Endothelial cell of umbilical vein (primary cell): ENCODE data around the gene SUMO2. TPM values are rescaled to one million over a fixed set of nuclear protein-coding genes. Genes with fewer than 3 reads are reported as not detected.

Experiments used
- BruUV-seq: library from RNA; stranded (reverse); fragments of 400-500 nt; replicated peaks from 2 replicates; lab custom pipeline; 2021; lab: Mats Ljungman, UMichigan
- CTCF ChIA-PET: fragments of 300-600, 350-600 bp; sonication (Branson Sonifier 250); formaldehyde crosslinking; loops from one replicate; lab custom pipeline; 2021; ENCODE audit warnings: antibody characterized with exemption, inconsistent platforms; lab: Charles Lee
- POLR2A ChIA-PET: fragments of 300-600, 350-600 bp; sonication (Branson Sonifier 250); formaldehyde crosslinking; loops from one replicate; lab custom pipeline; 2021; ENCODE audit warnings: antibody characterized with exemption, inconsistent platforms; lab: Charles Lee
- DNase-seq: peaks from one replicate; pipeline ENCODE4 v3.0.0-alpha.2; 2011; ENCODE audit warnings: low read depth, low spot score
- FAIRE-seq: peaks from 2 replicates; lab custom pipeline; 2011; peaks lifted over from hg19 to GRCh38; lab: Jason Lieb, UNC
- H2AFZ ChIP-seq: 2 replicates; pipeline ENCODE4 v1.6.0; 2012; ENCODE audit warnings: low read depth, low read length, control low read depth, inconsistent platforms
- H3K27ac ChIP-seq: 2 replicates; pipeline ENCODE4 v1.5.1; 2011; ENCODE audit warnings: low read depth, mild to moderate bottlenecking, control low read depth, low read length, moderate library complexity; ENCODE audit not compliant: insufficient read depth
- H3K27me3 ChIP-seq, 2 experiments: 2 replicates each; pipeline versions ENCODE4 v1.6.0 to v1.6.1; 2011; ENCODE audit warnings: low read length in 2 of 2, mixed read lengths in 1 of 2; ENCODE audit not compliant: control insufficient read depth in 2 of 2, insufficient read depth in 2 of 2
- H3K36me3 ChIP-seq, 2 experiments: 2 replicates in 1 of 2; 3 replicates in 1 of 2; pipeline ENCODE4 v1.5.1; 2011; ENCODE audit warnings: low read length in 2 of 2, mild to moderate bottlenecking in 1 of 2, moderate library complexity in 1 of 2; ENCODE audit not compliant: control insufficient read depth in 2 of 2, insufficient read depth in 2 of 2; ENCODE audit errors: extremely low read depth in 1 of 2
- H3K4me1 ChIP-seq: 3 replicates; pipeline ENCODE4 v1.5.1; 2011; ENCODE audit warnings: mild to moderate bottlenecking, low read length; ENCODE audit not compliant: control insufficient read depth, insufficient read depth; ENCODE audit errors: extremely low read depth
- H3K4me2 ChIP-seq: 2 replicates; pipeline ENCODE4 v1.6.1; 2011; ENCODE audit warnings: low read length, control low read depth, mixed read lengths; ENCODE audit not compliant: insufficient read depth
- H3K4me3 ChIP-seq, 3 experiments: fragments of 200-600 bp in 1 of 3; sonication (generic), shearing (Covaris generic) in 1 of 3; replicated peaks in 1 of 3; 2 replicates each; pipeline ENCODE4 v1.5.1; 2011 to 2016; ENCODE audit warnings: control low read depth in 3 of 3, low read length in 3 of 3, mild to moderate bottlenecking in 2 of 3, inconsistent platforms in 1 of 3, low read depth in 1 of 3, moderate library complexity in 1 of 3; ENCODE audit not compliant: insufficient read depth in 1 of 3
- H3K79me2 ChIP-seq: 2 replicates; pipeline ENCODE4 v1.6.0; 2012; ENCODE audit warnings: low read length, inconsistent platforms; ENCODE audit not compliant: control insufficient read depth, insufficient read depth
- H3K9ac ChIP-seq: replicated peaks from 2 replicates; pipeline ENCODE3; 2011; ENCODE audit warnings: low read length, control low read depth; ENCODE audit not compliant: insufficient read depth; ENCODE audit errors: extremely low read depth
- H3K9me1 ChIP-seq: replicated peaks from 3 replicates; pipeline ENCODE4 v1.6.0; 2011; ENCODE audit warnings: mild to moderate bottlenecking, low read length; ENCODE audit not compliant: control insufficient read depth, insufficient read depth; ENCODE audit errors: extremely low read depth
- H3K9me3 ChIP-seq: replicated peaks from 2 replicates; pipeline ENCODE4 v1.5.1; 2012; ENCODE audit warnings: low read length, inconsistent platforms; ENCODE audit not compliant: control insufficient read depth, insufficient read depth
- H4K20me1 ChIP-seq: replicated peaks from 2 replicates; pipeline ENCODE3; 2011; ENCODE audit warnings: mild to moderate bottlenecking, low read length; ENCODE audit not compliant: control insufficient read depth, insufficient read depth; ENCODE audit errors: extremely low read depth
- CTCF ChIP-seq, 2 donors: IDR thresholded peaks; 1 replicate in 1 of 2; 2 replicates in 1 of 2; pipeline ENCODE4 v1.5.1; 2011; ENCODE audit warnings: low read length in 2 of 2, mild to moderate bottlenecking in 2 of 2, moderate library complexity in 2 of 2, control low read depth in 1 of 2, inconsistent platforms in 1 of 2, low read depth in 1 of 2; ENCODE audit not compliant: insufficient read depth in 1 of 2; ENCODE audit errors: extremely low read depth in 1 of 2
- EZH2 ChIP-seq: IDR thresholded peaks from 2 replicates; pipeline ENCODE4 v1.6.1; 2012; ENCODE audit warnings: borderline replicate concordance, low read depth, mild to moderate bottlenecking, moderate library complexity, low read length, inconsistent platforms; ENCODE audit not compliant: severe bottlenecking
- FOS ChIP-seq: IDR thresholded peaks from 2 replicates; pipeline ENCODE4 v1.6.1; 2011; ENCODE audit warnings: mild to moderate bottlenecking, low read length, moderate library complexity, borderline replicate concordance; ENCODE audit not compliant: insufficient read depth
- GATA2 ChIP-seq: IDR thresholded peaks from 2 replicates; pipeline ENCODE4 v1.7.0; 2011; ENCODE audit warnings: low read depth, mild to moderate bottlenecking, moderate library complexity, mixed read lengths, low read length; ENCODE audit not compliant: insufficient read length, insufficient read depth
- JUN ChIP-seq: IDR thresholded peaks from 2 replicates; pipeline ENCODE4 v1.6.1; 2011; ENCODE audit warnings: borderline replicate concordance, low read depth; ENCODE audit not compliant: insufficient read length, insufficient read depth
- MAX ChIP-seq: IDR thresholded peaks from 2 replicates; pipeline ENCODE4 v1.6.1; 2011; ENCODE audit not compliant: insufficient read depth, insufficient read length
- MYC ChIP-seq: IDR thresholded peaks from one replicate; pipeline ENCODE4 v1.6.1; 2011; ENCODE audit warnings: mild to moderate bottlenecking, low read depth, low read length
- POLR2A ChIP-seq: IDR thresholded peaks from 2 replicates; pipeline ENCODE4 v1.6.1; 2012; ENCODE audit warnings: low read depth, mild to moderate bottlenecking, control low read depth, low read length
- POLR2AphosphoS5 ChIP-seq: IDR thresholded peaks from 2 replicates; pipeline ENCODE4 v1.6.1; 2012; ENCODE audit warnings: low read depth, mild to moderate bottlenecking, control low read depth, low read length, moderate library complexity; ENCODE audit not compliant: insufficient read depth
- dilution Hi-C: fragments of 300-500 bp; cut with MboI; formaldehyde crosslinking; loops from one replicate; pipeline ENCODE4 v1.15.0; 2019; ENCODE audit warnings: low sequenced_read_pairs; ENCODE audit not compliant: extremely low pct_ligation_motif_present
- intact Hi-C: fragments of 100-400 bp; cut with micrococcal nuclease; formaldehyde crosslinking; loops from one replicate; pipeline ENCODE4 v1.10.0; 2022
- polyA plus RNA-seq, 4 experiments: library from polyadenylated mRNA; depleted of rRNA in 3 of 4; stranded (reverse) in 3 of 4; unstranded in 1 of 4; fragments of >200 nt; gene quantifications; 2 replicates each; pipeline versions ENCODE4 v1.2.1 to v1.2.3, GENCODE V29; 2011 to 2012; ENCODE audit warnings: missing spikeins in 1 of 4
- total RNA-seq: library from RNA; stranded (reverse); gene quantifications from 2 replicates; pipeline ENCODE4 v1.2.3, GENCODE V29; 2021

The SUMO2 gene
- total and polyA plus RNA-seq, 2 donors (not counting 3 experiments of a cell fraction or from before 2014, with no cell fraction given): 75.6 to 437 TPM

- FAIRE-seq (no peak), DNase-seq (no peak)
- POLR2A ChIA-PET: no interaction called here
- Histone ChIP-seq H3K36me3 (peaks cover 26 to 42% of the 10 kb centered on the region in 2 experiments), H4K20me1 (no peaks in the 10 kb centered on the region), H3K79me2 (peaks cover 75% of the 10 kb centered on the region), H3K27ac (no peak overlapping the region), H3K9me1 (no peaks in the 10 kb centered on the region), H3K9me3 (no peaks in the 10 kb centered on the region), H3K4me1 (no peaks in the 10 kb centered on the region), H3K4me3 (no peak overlapping the region), H3K9ac (no peak overlapping the region), H3K4me2 (no peak overlapping the region), H2AFZ (no peak overlapping the region), H3K27me3 (no peaks in the 10 kb centered on the region)
- intact Hi-C loops: no loop called here
- CTCF ChIA-PET: interaction anchor here (1.2 to 1.8 kb wide), 3 partner anchors 11 to 24 kb away, joined by 3 to 12 read pairs (median 3); partner anchors contain the start of gene NT5C
- dilution Hi-C loops: no loop called here
- no TSS peak for BruUV-seq
- TF ChIP-seq MYC (no peak), FOS (no peak), POLR2AphosphoS5 (no peak), POLR2A (no peak), EZH2 (no peak), GATA2 (no peak), JUN (no peak), CTCF (IDR thresholded peaks at IDR 0.05; ENCODE audit: extremely low read depth in 1 of 2, insufficient read depth in 1 of 2, low read depth in 1 of 2, low read length in 2 of 2) (no peak), MAX (no peak)
Observed at GRCh38 chr17:75146592-75146991, 36.2 kb downstream of the SUMO2 start.
